ENCODE measurements around the gene MPV17. TPM values are rescaled to one million over a fixed set of nuclear protein-coding genes. Genes with fewer than 3 reads are reported as not detected.

The MPV17 gene
- total RNA-seq, 2 donors from 2014 or later, result 46.6 to 59.6 TPM

DNA sequence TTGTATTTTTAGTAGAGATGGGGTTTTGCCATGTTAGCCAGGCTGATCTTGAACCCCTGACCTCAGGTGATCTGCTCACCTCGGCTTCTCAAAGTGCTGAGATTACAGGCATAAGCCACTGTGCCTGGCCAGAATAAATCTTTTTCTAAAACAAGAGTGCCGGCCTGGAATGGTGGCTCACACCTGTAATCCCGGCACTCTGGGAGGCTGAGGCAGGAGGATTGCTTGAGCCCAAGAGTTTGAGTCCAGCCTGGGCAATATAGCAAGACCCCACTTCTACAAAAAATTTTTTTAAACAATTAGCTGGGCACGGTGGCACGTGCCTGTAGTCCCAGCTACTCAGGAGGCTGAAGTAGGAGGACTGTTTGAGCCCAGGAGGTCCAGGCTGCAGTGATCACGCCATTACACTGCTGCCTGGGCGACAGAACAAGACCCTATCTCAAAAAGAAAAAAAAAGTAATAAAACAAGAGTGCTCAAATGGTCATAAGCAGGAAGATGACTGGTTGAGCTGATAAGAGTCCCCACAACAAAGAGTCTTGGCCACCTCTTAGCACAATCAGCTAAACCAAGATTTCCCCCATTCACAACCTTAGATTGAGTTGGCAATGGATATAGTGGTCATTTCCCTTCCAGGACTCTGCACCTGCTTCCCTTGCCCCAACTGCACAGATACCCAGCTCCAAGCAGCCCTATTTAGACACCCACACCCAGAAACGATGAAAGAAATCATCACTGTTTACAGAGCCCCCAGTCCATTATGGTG lies 8.8 kb downstream of the MPV17 start:
- 88 to 90% methylated on average over 6 to 8 of the region's 8 CpGs for WGBS, 2 experiments (ENCODE audit: insufficient coverage in 1 of 2, insufficient read length in 1 of 2)
- no peak for DNase-seq
- no peak overlapping the region for H3K9ac ChIP-seq (ENCODE audit: extremely low read depth, low read length, poor library complexity, severe bottlenecking)
- Mint-ChIP-seq H3K4me3 (no peak overlapping the region), H3K9me3 (no peaks in the 10 kb centered on the region), H3K36me3 (ENCODE audit: low read depth) (peaks cover 7% of the 10 kb centered on the region), H3K4me1 (no peaks in the 10 kb centered on the region), H3K27me3 (ENCODE audit: insufficient read depth) (peaks cover 6% of the 10 kb centered on the region), H3K27ac (no peak overlapping the region)
- H3K9me3 ChIP-seq (ENCODE audit: control insufficient read depth, low read length), result no peaks in the 10 kb centered on the region
- H3K4me1 ChIP-seq (ENCODE audit: control insufficient read depth, insufficient read depth, low read length), result no peaks in the 10 kb centered on the region
- no peak overlapping the region for H3K4me3 ChIP-seq (ENCODE audit: low read length)
- peaks cover 7% of the 10 kb centered on the region for H3K27me3 ChIP-seq (ENCODE audit: control insufficient read depth, insufficient read depth, low read length, poor library complexity, severe bottlenecking)
- no peak overlapping the region for H3K27ac ChIP-seq (ENCODE audit: low read depth, low read length)
- H3K36me3 ChIP-seq (ENCODE audit: control insufficient read depth, insufficient read depth, low read length), result no peaks in the 10 kb centered on the region
- TF ChIP-seq, protein P1, sequence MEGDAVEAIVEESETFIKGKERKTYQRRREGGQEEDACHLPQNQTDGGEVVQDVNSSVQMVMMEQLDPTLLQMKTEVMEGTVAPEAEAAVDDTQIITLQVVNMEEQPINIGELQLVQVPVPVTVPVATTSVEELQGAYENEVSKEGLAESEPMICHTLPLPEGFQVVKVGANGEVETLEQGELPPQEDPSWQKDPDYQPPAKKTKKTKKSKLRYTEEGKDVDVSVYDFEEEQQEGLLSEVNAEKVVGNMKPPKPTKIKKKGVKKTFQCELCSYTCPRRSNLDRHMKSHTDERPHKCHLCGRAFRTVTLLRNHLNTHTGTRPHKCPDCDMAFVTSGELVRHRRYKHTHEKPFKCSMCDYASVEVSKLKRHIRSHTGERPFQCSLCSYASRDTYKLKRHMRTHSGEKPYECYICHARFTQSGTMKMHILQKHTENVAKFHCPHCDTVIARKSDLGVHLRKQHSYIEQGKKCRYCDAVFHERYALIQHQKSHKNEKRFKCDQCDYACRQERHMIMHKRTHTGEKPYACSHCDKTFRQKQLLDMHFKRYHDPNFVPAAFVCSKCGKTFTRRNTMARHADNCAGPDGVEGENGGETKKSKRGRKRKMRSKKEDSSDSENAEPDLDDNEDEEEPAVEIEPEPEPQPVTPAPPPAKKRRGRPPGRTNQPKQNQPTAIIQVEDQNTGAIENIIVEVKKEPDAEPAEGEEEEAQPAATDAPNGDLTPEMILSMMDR (conservative IDR thresholded peaks at IDR 0.05), result no peak

DNA sequence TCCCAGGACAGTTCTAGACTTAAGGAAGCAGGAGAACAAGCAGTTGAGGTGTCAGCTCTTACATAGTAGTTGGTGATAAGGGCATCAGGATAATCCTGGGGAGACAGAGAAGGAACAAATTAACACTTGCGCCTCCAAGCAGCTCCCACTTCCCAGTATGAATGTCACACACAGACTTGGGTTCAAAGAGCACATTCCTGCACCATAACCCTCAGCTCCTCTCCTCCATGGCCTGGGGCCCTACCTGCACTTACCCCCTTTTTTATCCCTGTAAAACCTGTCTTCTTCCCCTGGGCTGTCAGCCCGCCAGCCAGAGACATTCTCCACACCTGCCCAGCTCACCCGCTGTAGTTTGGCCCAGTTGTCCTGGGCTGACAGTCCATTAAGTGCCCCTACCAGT lies 10.7 kb downstream of the MPV17 start:
- TF ChIP-seq, protein P1 (conservative IDR thresholded peaks at IDR 0.05), result no peak
- no peak overlapping the region for H3K9ac ChIP-seq (ENCODE audit: extremely low read depth, low read length, poor library complexity, severe bottlenecking)
- WGBS, 2 experiments (ENCODE audit: insufficient coverage in 1 of 2, insufficient read length in 1 of 2), result 94 to 100% methylated on average over 1 to 3 of the region's 3 CpGs

DNA sequence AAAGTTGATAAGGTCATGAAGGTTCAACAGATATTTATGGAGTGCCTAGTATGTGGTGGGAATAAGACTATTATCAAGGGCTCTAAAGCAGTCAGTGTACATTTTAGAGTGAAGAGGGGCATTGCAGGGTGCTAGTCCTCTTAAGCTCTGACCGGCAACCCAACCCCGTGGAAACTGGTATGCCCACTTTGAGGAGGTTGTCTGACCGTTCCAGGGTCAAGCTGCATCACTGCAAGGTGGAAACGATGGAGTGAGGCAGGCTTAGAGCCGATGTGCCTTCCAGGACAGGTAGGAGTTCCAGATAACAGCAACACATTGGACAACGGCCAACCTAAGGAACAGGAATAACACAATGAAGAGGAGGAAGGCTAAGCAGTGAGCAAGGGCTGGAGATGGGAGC lies 13.2 kb downstream of the MPV17 start:
- H3K4me3 Mint-ChIP-seq, result no peak overlapping the region
- TF ChIP-seq, protein P1 (conservative IDR thresholded peaks at IDR 0.05), result no peak
- H3K27me3 ChIP-seq (ENCODE audit: control insufficient read depth, insufficient read depth, low read length, poor library complexity, severe bottlenecking), result peaks cover 51% of the 10 kb centered on the region

More for the DNA sequence above, 10.7 kb downstream of the MPV17 start:
- Histone ChIP-seq H3K27me3 (ENCODE audit: control insufficient read depth, insufficient read depth, low read length, poor library complexity, severe bottlenecking) (peaks cover 26% of the 10 kb centered on the region), H3K4me3 (ENCODE audit: low read length) (no peak overlapping the region), H3K9me3 (ENCODE audit: control insufficient read depth, low read length) (no peaks in the 10 kb centered on the region), H3K27ac (ENCODE audit: low read depth, low read length) (no peak overlapping the region), H3K4me1 (ENCODE audit: control insufficient read depth, insufficient read depth, low read length) (peaks cover 4% of the 10 kb centered on the region), H3K36me3 (ENCODE audit: control insufficient read depth, insufficient read depth, low read length) (no peaks in the 10 kb centered on the region)
- peaks cover 24% of the 10 kb centered on the region for H3K27me3 Mint-ChIP-seq (ENCODE audit: insufficient read depth)
- no peak overlapping the region for H3K4me3 Mint-ChIP-seq
- H3K36me3 Mint-ChIP-seq (ENCODE audit: low read depth), result peaks cover 9% of the 10 kb centered on the region
- H3K9me3 Mint-ChIP-seq, result no peaks in the 10 kb centered on the region
- no peak for DNase-seq
- no peak overlapping the region for H3K27ac Mint-ChIP-seq
- peaks cover 2% of the 10 kb centered on the region for H3K4me1 Mint-ChIP-seq

More for the DNA sequence above, 13.2 kb downstream of the MPV17 start:
- peaks cover 6% of the 10 kb centered on the region for H3K4me1 ChIP-seq (ENCODE audit: control insufficient read depth, insufficient read depth, low read length)
- no peak overlapping the region for H3K9ac ChIP-seq (ENCODE audit: extremely low read depth, low read length, poor library complexity, severe bottlenecking)
- Mint-ChIP-seq H3K9me3 (no peaks in the 10 kb centered on the region), H3K27me3 (ENCODE audit: insufficient read depth) (peaks cover 49% of the 10 kb centered on the region), H3K36me3 (ENCODE audit: low read depth) (peaks cover 9% of the 10 kb centered on the region), H3K4me1 (peaks cover 2% of the 10 kb centered on the region), H3K27ac (no peak overlapping the region)
- DNase-seq, result no peak
- H3K27ac ChIP-seq (ENCODE audit: low read depth, low read length), result no peak overlapping the region
- H3K36me3 ChIP-seq (ENCODE audit: control insufficient read depth, insufficient read depth, low read length), result no peaks in the 10 kb centered on the region
- H3K9me3 ChIP-seq (ENCODE audit: control insufficient read depth, low read length), result no peaks in the 10 kb centered on the region
- H3K4me3 ChIP-seq (ENCODE audit: low read length), result no peak overlapping the region
- WGBS, 2 experiments (ENCODE audit: insufficient coverage in 1 of 2, insufficient read length in 1 of 2), result 96 to 99% methylated on average over 6 of the region's 6 CpGs

Measured in endodermal cell (in vitro differentiated cells).